Upper lobe of left lung (tissue), 4 donors: ENCODE results near the gene ZNF367.

Experiments
- POLR2AphosphoS5 ChIP-seq, 2 donors: sonication (generic); formaldehyde crosslinking; IDR thresholded peaks; one replicate each; pipeline ENCODE4 v1.5.1; 2017; ENCODE audit warnings: antibody characterized with exemption in 2 of 2
- TF ChIP-seq, protein P1 (sequence below), 6 experiments: fragments of 450-650 bp in 4 of 6; fragments of 200-600 bp in 2 of 6; sonication (generic) in 2 of 6; IDR thresholded peaks; one replicate each; pipeline ENCODE4 v1.5.1; 2016 to 2019; ENCODE audit warnings: antibody characterized with exemption in 6 of 6

DNA sequence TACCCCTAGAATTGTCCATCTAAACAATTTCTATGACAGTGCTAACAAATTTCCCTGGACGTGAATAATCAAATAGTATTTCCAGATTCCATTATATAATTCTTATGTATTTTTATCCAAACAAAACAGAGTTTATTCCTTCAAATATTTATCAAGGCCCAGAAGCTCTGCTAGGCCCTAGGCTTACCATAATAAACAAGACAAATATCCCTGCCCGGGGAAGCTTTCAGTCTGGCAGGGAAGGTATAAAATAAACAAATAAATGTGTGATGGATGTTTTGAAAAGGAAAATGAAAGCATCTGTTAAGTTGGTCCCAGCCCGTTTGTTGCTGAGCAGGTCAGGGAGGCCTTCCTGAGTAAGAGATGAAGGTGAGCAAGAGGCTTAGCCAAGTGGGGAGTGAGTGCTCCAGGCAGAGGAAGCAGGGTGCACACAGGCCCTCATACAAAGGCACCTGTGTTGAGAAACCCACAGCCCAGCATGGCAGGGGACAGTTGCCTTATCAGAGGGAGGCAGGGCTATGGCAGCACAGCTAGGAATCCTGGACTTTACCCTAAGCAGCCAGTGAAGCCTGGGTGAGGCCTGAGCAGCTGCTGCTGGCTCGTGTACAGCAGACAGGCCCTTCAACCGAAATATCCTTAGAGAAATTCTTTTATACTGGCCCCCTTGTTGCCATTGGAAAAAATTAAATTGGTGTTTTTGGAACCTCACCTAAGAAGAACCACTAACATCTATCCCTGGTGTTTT, 27.0 kb downstream of the ZNF367 start:
- no peak for TF ChIP-seq POLR2AphosphoS5 (IDR thresholded peaks at IDR 0.05)
- TF ChIP-seq, protein P1, sequence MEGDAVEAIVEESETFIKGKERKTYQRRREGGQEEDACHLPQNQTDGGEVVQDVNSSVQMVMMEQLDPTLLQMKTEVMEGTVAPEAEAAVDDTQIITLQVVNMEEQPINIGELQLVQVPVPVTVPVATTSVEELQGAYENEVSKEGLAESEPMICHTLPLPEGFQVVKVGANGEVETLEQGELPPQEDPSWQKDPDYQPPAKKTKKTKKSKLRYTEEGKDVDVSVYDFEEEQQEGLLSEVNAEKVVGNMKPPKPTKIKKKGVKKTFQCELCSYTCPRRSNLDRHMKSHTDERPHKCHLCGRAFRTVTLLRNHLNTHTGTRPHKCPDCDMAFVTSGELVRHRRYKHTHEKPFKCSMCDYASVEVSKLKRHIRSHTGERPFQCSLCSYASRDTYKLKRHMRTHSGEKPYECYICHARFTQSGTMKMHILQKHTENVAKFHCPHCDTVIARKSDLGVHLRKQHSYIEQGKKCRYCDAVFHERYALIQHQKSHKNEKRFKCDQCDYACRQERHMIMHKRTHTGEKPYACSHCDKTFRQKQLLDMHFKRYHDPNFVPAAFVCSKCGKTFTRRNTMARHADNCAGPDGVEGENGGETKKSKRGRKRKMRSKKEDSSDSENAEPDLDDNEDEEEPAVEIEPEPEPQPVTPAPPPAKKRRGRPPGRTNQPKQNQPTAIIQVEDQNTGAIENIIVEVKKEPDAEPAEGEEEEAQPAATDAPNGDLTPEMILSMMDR (IDR thresholded peaks at IDR 0.05): no peak
